ENCODE data around the gene CSF3. TPM values are rescaled to one million over a fixed set of nuclear protein-coding genes. Genes with fewer than 3 reads are reported as not detected.
A peak's percentile ranks its signal among the peaks of the same experiment; 100 is the strongest.

The CSF3 gene
- total RNA-seq, 1 donor from 2014 or later, result not detected

DNA sequence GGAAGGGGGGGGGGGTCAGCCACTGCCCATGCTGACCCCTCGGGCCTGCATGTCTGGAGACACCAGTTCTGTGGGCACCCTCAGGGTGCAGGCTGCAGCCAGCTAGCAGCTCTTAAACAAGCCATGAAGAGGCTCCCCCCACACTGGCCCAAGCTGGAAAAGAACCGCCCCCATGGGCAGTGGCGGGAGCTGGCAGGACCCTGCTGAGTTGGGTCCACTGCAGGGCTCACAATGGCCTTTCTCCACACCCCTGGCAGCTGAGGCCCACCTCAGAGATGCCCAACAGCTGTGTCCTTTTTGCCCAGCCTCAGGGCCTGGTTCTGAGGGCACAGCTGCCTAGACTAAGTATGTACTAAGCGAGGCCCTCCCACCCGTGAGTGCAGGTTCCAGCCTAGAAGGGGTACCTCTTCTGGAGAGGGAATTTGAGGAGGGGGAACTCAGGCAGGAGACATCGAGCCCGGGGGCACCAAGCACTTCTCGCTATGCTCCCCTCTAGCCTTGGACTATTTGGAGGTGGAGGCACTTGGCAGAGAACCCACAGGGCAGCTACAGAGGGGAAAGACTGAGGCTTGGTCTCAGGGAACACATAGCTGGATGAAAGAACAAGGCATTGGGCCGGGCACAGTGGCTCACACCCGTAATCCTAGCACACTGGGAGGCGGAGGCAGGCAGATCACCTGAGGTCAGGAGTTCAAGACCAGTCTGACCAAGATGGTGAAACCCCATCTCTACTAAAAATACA, 50.7 kb downstream of the CSF3 start:
- peak overlapping the region; percentile 94 for H3K27ac Mint-ChIP-seq
- DNase-seq (ENCODE audit: low spot score in 2 of 2, unreplicated experiment in 2 of 2), result no peak

More for the DNA sequence above, 50.7 kb downstream of the CSF3 start:
- H3K9me3 Mint-ChIP-seq, result no peaks in the 10 kb centered on the region
- H3K36me3 Mint-ChIP-seq, result no peaks in the 10 kb centered on the region
- peaks cover 2% of the 10 kb centered on the region for H3K27me3 Mint-ChIP-seq (ENCODE audit: low read depth)
- no peak for TF ChIP-seq CTCF (IDR thresholded peaks at IDR 0.05; ENCODE audit: unreplicated experiment)
- peaks cover 76% of the 10 kb centered on the region for H3K4me1 Mint-ChIP-seq
- H3K4me3 Mint-ChIP-seq, result no peak overlapping the region

Small RNAs within 50 kb of the gene (microRNA-seq; reads per million reads assigned to microRNA genes)
- gene MIR6884, result 2.1 reads per million

Other genes with a start within 250 kb of the CSF3 start
- 0.58 to 0.75 TPM (median 0.67 TPM) in 3 replicates for gene IKZF3, start 151.1 kb upstream of the CSF3 start, total RNA-seq
- gene ZPBP2, start 147.2 kb upstream of the CSF3 start, total RNA-seq, result not detected in 3 replicates
- 26.8 to 31.7 TPM (median 28.1 TPM) in 3 replicates for gene GSDMB, start 96.8 kb upstream of the CSF3 start, total RNA-seq
- gene ORMDL3, start 87.8 kb upstream of the CSF3 start, total RNA-seq, result 67.1 to 78.3 TPM (median 69.4 TPM) in 3 replicates
- not detected in 3 replicates for gene LRRC3C, start 87.7 kb upstream of the CSF3 start, total RNA-seq
- not detected in 3 replicates for gene GSDMA, start 52.4 kb upstream of the CSF3 start, total RNA-seq
- 107 to 111 TPM (median 110 TPM) in 3 replicates for gene PSMD3, start 34.6 kb upstream of the CSF3 start, total RNA-seq
- 125 to 131 TPM (median 130 TPM) in 3 replicates for gene MED24, start 39.0 kb downstream of the CSF3 start, total RNA-seq
- 42.4 to 44.3 TPM (median 43.6 TPM) in 3 replicates for gene THRA, start 47.5 kb downstream of the CSF3 start, total RNA-seq
- 2.4 to 2.6 TPM (median 2.6 TPM) in 3 replicates for gene NR1D1, start 85.1 kb downstream of the CSF3 start, total RNA-seq
- gene MSL1, start 106.5 kb downstream of the CSF3 start, total RNA-seq, result 132 to 139 TPM (median 135 TPM) in 3 replicates
- 103 to 107 TPM (median 107 TPM) in 3 replicates for gene CASC3, start 125.1 kb downstream of the CSF3 start, total RNA-seq
- 23.1 to 28.2 TPM (median 23.8 TPM) in 3 replicates for gene RAPGEFL1, start 162.0 kb downstream of the CSF3 start, total RNA-seq
- 27.0 to 28.7 TPM (median 28.1 TPM) in 3 replicates for gene WIPF2, start 203.9 kb downstream of the CSF3 start, total RNA-seq